GM19193 (cell line): ENCODE results near the gene TBC1D10B.

Experiments used
- POLR2A ChIP-seq: IDR thresholded peaks from 4 replicates; pipeline ENCODE4 v1.6.1; 2011; ENCODE audit not compliant: insufficient read depth, insufficient read length; ENCODE audit errors: extremely low read depth

TBC1D10B gene

GRCh38 chr16:30355954-30356308 is 14.4 kb downstream of the TBC1D10B start:
- no peak for TF ChIP-seq POLR2A

GRCh38 chr16:30355144-30355953 is 14.9 kb downstream of the TBC1D10B start, which contains the start of gene CD2BP2:
CD2BP2 (minus strand) TSS chr16:30355308; CDS start chr16:30354681, 627 bp downstream.
- TF ChIP-seq POLR2A = peak; percentile 68

- no peak for TF ChIP-seq POLR2A
Measured at GRCh38 chr16:30354423-30355143, 15.7 kb downstream of the TBC1D10B start.

GRCh38 chr16:30353438-30354129 is 16.7 kb downstream of the TBC1D10B start:
- no peak for TF ChIP-seq POLR2A

- TF ChIP-seq POLR2A = no peak
Measured at GRCh38 chr16:30352488-30353401, 17.5 kb downstream of the TBC1D10B start.

GRCh38 chr16:30351586-30352419 is 18.5 kb downstream of the TBC1D10B start:
- TF ChIP-seq POLR2A = no peak

GRCh38 chr16:30351001-30351441 is 19.3 kb downstream of the TBC1D10B start:
- TF ChIP-seq POLR2A = no peak

GRCh38 chr16:30350134-30350871 is 20.0 kb downstream of the TBC1D10B start:
- no peak for TF ChIP-seq POLR2A

GRCh38 chr16:30349675-30350074 is 20.6 kb downstream of the TBC1D10B start:
- TF ChIP-seq POLR2A = no peak

GRCh38 chr16:30348929-30349328 is 21.4 kb downstream of the TBC1D10B start:
- TF ChIP-seq POLR2A = no peak

- no peak for TF ChIP-seq POLR2A
Measured at GRCh38 chr16:30348113-30348512, 22.2 kb downstream of the TBC1D10B start.

GRCh38 chr16:30346286-30346685 is 24.0 kb downstream of the TBC1D10B start:
- no peak for TF ChIP-seq POLR2A
